K562 (cell line): Measurements from ENCODE around the gene HSD17B1. TPM values are rescaled to one million over a fixed set of nuclear protein-coding genes. Genes with fewer than 3 reads are reported as not detected.

Experiments
- ATAC-seq: fragments of 200-7000 bp; cut with Tn5 transposase; 3 replicates; pipeline ENCODE4 v1.9.1; 2020; ENCODE audit warnings: moderate library complexity
- BruUV-seq: library from RNA; stranded (reverse); fragments of 400-500 nt; replicated peaks from 2 replicates; lab custom pipeline; 2021; lab: Mats Ljungman, UMichigan
- CTCF ChIA-PET: fragments of 300-600 bp; formaldehyde crosslinking; extraction: SDS; loops from one replicate; lab custom pipeline; 2021; ENCODE audit warnings: low intra/inter-chr PET ratio; lab: Yijun Ruan, JAX
- POLR2A ChIA-PET: fragments of 300-600, 350-650 bp; sonication (Branson Sonifier 250); formaldehyde crosslinking; extraction: SDS; loops from one replicate; lab custom pipeline; 2021; ENCODE audit warnings: antibody characterized with exemption, inconsistent platforms; lab: Yijun Ruan, JAX
- DNase-seq, 4 experiments: peaks; one replicate each; pipeline versions ENCODE4 v3.0.0 to v3.0.0-alpha.2; 2011 to 2018; ENCODE audit warnings: low spot score in 3 of 4, mixed read lengths in 3 of 4; ENCODE audit errors: extremely low read depth in 1 of 4
- FAIRE-seq: peaks from 2 replicates; lab custom pipeline; 2011; peaks lifted over from hg19 to GRCh38; lab: Jason Lieb, UNC
- H2AFZ ChIP-seq: 2 replicates; pipeline ENCODE4 v1.6.0; 2011; ENCODE audit warnings: low read depth, low read length, control low read depth, inconsistent platforms
- H3K27ac ChIP-seq: fragments of 200-600 bp; 3 replicates; pipeline ENCODE4 v1.8.0; 2011; ENCODE audit warnings: low read depth, mild to moderate bottlenecking, control low read depth, inconsistent platforms, low read length, moderate library complexity, mixed read lengths; ENCODE audit errors: extremely low read depth
- H3K27me3 ChIP-seq, 2 experiments: fragments of 300-600 bp in 1 of 2; 2 replicates in 1 of 2; 3 replicates in 1 of 2; pipeline versions ENCODE4 v1.6.0 to v1.8.0; 2011; ENCODE audit warnings: inconsistent platforms in 2 of 2, low read length in 2 of 2, mild to moderate bottlenecking in 1 of 2, mixed read lengths in 1 of 2, moderate library complexity in 1 of 2; ENCODE audit not compliant: control insufficient read depth in 2 of 2, insufficient read depth in 2 of 2
- H3K36me3 ChIP-seq: fragments of 300-600 bp; 3 replicates; pipeline ENCODE4 v1.8.0; 2011; ENCODE audit warnings: mild to moderate bottlenecking, low read length, inconsistent platforms; ENCODE audit not compliant: control insufficient read depth, insufficient read depth
- H3K4me1 ChIP-seq, 2 experiments: fragments of 200-600 bp in 1 of 2; replicated peaks in 1 of 2; 2 replicates in 1 of 2; 3 replicates in 1 of 2; pipeline versions ENCODE4 v1.5.1 to v1.8.0; 2011; ENCODE audit warnings: inconsistent platforms in 2 of 2, low read length in 2 of 2, mild to moderate bottlenecking in 1 of 2, mixed read lengths in 1 of 2, moderate library complexity in 1 of 2; ENCODE audit not compliant: control insufficient read depth in 2 of 2, insufficient read depth in 2 of 2
- H3K4me2 ChIP-seq: 2 replicates; pipeline ENCODE4 v1.6.1; 2011; ENCODE audit warnings: low read length, control low read depth, inconsistent platforms, mixed read lengths; ENCODE audit not compliant: insufficient read depth
- H3K4me3 ChIP-seq: fragments of 200-600 bp; sonication (generic), shearing (Covaris generic); 2 replicates; pipeline ENCODE4 v1.5.1; 2016; ENCODE audit warnings: control low read depth, inconsistent platforms
- H3K79me2 ChIP-seq: fragments of 200-600 bp; 3 replicates; pipeline ENCODE4 v1.8.0; 2011; ENCODE audit warnings: low read length, inconsistent platforms; ENCODE audit not compliant: control insufficient read depth, insufficient read depth
- H3K9ac ChIP-seq, 2 experiments: 2 replicates each; pipeline versions ENCODE4 v1.6.0 to v1.6.1; 2011; ENCODE audit warnings: low read depth in 2 of 2, low read length in 2 of 2, control low read depth in 1 of 2, inconsistent platforms in 1 of 2, mild to moderate bottlenecking in 1 of 2, mixed read lengths in 1 of 2; ENCODE audit not compliant: insufficient read depth in 1 of 2
- H3K9me1 ChIP-seq: one replicate; pipeline ENCODE4 v1.6.0; 2011; ENCODE audit warnings: inconsistent platforms, mild to moderate bottlenecking, low read length, moderate library complexity; ENCODE audit not compliant: control insufficient read depth, insufficient read depth
- H3K9me3 ChIP-seq: replicated peaks from 2 replicates; pipeline ENCODE4 v1.5.1; 2011; ENCODE audit warnings: low read depth, low read length, inconsistent platforms; ENCODE audit not compliant: control insufficient read depth, insufficient read depth
- H4K20me1 ChIP-seq: replicated peaks from 2 replicates; pipeline ENCODE4 v1.6.1; 2011; ENCODE audit warnings: low read length, inconsistent platforms, mixed read lengths; ENCODE audit not compliant: control insufficient read depth, insufficient read depth
- MYNN ChIP-seq, 2 experiments: sonication (generic); formaldehyde crosslinking in 1 of 2; IDR thresholded peaks; 2 replicates each; pipeline versions ENCODE4 v1.5.0 to v1.6.1; 2016 to 2020; ENCODE audit warnings: antibody characterized with exemption in 1 of 2, missing genetic modification reagents in 1 of 2
- POLR2AphosphoS5 ChIP-seq: IDR thresholded peaks from 2 replicates; pipeline ENCODE4 v1.6.1; 2011; ENCODE audit warnings: mild to moderate bottlenecking, low read depth, low read length, moderate library complexity; ENCODE audit not compliant: control insufficient read depth, insufficient read depth
- RAD21 ChIP-seq, 2 experiments: fragments of 250-450 bp in 1 of 2; fragments of 450-650 bp in 1 of 2; sonication (Bioruptor Pico) in 1 of 2; formaldehyde crosslinking in 1 of 2; IDR thresholded peaks in 1 of 2; conservative IDR thresholded peaks in 1 of 2; 2 replicates each; pipeline versions ENCODE4 v1.4.0 to v1.8.0; 2020 to 2022; ENCODE audit warnings: mild to moderate bottlenecking in 2 of 2, moderate library complexity in 1 of 2
- SMARCA5 ChIP-seq: fragments of 450-650 bp; IDR thresholded peaks from 2 replicates; pipeline ENCODE4 v1.6.1; 2016
- TEAD4 ChIP-seq, 2 experiments: sonication (generic) in 1 of 2; formaldehyde crosslinking in 1 of 2; IDR thresholded peaks; 2 replicates each; pipeline versions ENCODE4 v1.6.1 to v1.8.0; 2012 to 2022; ENCODE audit warnings: borderline replicate concordance in 1 of 2, inconsistent platforms in 1 of 2, low read length in 1 of 2, mild to moderate bottlenecking in 1 of 2, missing genetic modification reagents in 1 of 2
- XRCC4 ChIP-seq: IDR thresholded peaks from one replicate; pipeline ENCODE4 v1.6.1; 2011; ENCODE audit not compliant: insufficient read depth, insufficient read length; ENCODE audit errors: extremely low read depth
- XRCC5 ChIP-seq: fragments of 200-400 bp; formaldehyde crosslinking; IDR thresholded peaks from 2 replicates; pipeline ENCODE4 v1.6.1; 2017; ENCODE audit warnings: low read depth, mild to moderate bottlenecking, low read length
- YBX1 ChIP-seq: fragments of 450-650 bp; IDR thresholded peaks from 2 replicates; pipeline ENCODE4 v1.7.1; 2016; ENCODE audit warnings: mild to moderate bottlenecking
- ZBTB7A ChIP-seq: IDR thresholded peaks from 2 replicates; pipeline ENCODE4 v1.6.1; 2011; ENCODE audit warnings: low read depth, mild to moderate bottlenecking, low read length, moderate library complexity, borderline replicate concordance; ENCODE audit not compliant: control insufficient read depth
- ZNF764 ChIP-seq: fragments of 250-450 bp; sonication (Bioruptor Pico); IDR thresholded peaks from 2 replicates; pipeline ENCODE4 v1.4.0; 2020; ENCODE audit warnings: low read depth, mild to moderate bottlenecking, moderate library complexity
- WGBS: fragments of 100-300 bp; shearing (Covaris generic); methylation state at CpG from one replicate; pipeline ENCODE4 v1.1.6; 2016; ENCODE audit warnings: low coverage, mixed read lengths; ENCODE audit not compliant: insufficient coverage; ENCODE audit errors: missing lambda C conversion rate; 5-methylcytosine and 5-hydroxymethylcytosine counted together
- in situ Hi-C: fragments of 300-500 bp; cut with MboI; formaldehyde crosslinking; loops from 4 replicates; pipeline ENCODE4 v1.15.0; 2018; ENCODE audit warnings: inconsistent platforms, mixed read lengths
- intact Hi-C: fragments of 100-400 bp; cut with micrococcal nuclease; formaldehyde crosslinking; loops from 2 replicates; pipeline ENCODE4 v1.14.2; 2022
- polyA plus RNA-seq, 8 experiments: library from polyadenylated mRNA; depleted of rRNA in 4 of 8; stranded (reverse) in 5 of 8; unstranded in 3 of 8; fragments of >200 nt; fragmentation: Nextera tagmentation in 2 of 8; fragmentation: Illumina TruSeq in 1 of 8; extraction: Ambion mirVana in 2 of 8; extraction: Trizol in 1 of 8; gene quantifications; 2 replicates each; pipeline versions ENCODE4 v1.2.1 to v1.2.3, GENCODE V29; 2011 to 2014; ENCODE audit warnings: inconsistent platforms in 1 of 8, missing spikeins in 1 of 8
- total RNA-seq, 7 experiments: library from RNA; depleted of rRNA in 6 of 7; stranded (reverse); fragments of >200 nt in 6 of 7; fragmentation: Illumina TruSeq in 2 of 7; extraction: Trizol in 2 of 7; gene quantifications; 2 replicates each; pipeline versions ENCODE4 v1.2.1 to v1.2.3, GENCODE V29; 2011 to 2021; ENCODE audit warnings: low replicate concordance in 1 of 7
- TF ChIP-seq, protein P1 (sequence below): fragments of 250-450 bp; sonication (Bioruptor Pico); IDR thresholded peaks from 2 replicates; pipeline ENCODE4 v1.4.0; 2020
- TF ChIP-seq, protein P2 (sequence below), 3 experiments: IDR thresholded peaks in 2 of 3; conservative IDR thresholded peaks in 1 of 3; 2 replicates each; pipeline ENCODE4 v1.5.1; 2011 to 2012; ENCODE audit warnings: low read length in 3 of 3, mild to moderate bottlenecking in 3 of 3, control low read depth in 2 of 3, improper control_type of control experiment in 1 of 3, inconsistent platforms in 1 of 3, low read depth in 1 of 3, mixed read lengths in 1 of 3, moderate library complexity in 1 of 3; ENCODE audit not compliant: insufficient read depth in 2 of 3
- TF ChIP-seq, protein P3 (sequence below), 2 experiments: fragments of 450-650 bp in 1 of 2; IDR thresholded peaks; 2 replicates each; pipeline ENCODE4 v1.6.1; 2011 to 2017; ENCODE audit warnings: low read depth in 2 of 2, antibody characterized with exemption in 1 of 2, borderline replicate concordance in 1 of 2, low read length in 1 of 2, mild to moderate bottlenecking in 1 of 2, mixed read lengths in 1 of 2; ENCODE audit not compliant: control insufficient read depth in 1 of 2

HSD17B1 gene
- total and polyA plus RNA-seq, 9 of the 15 experiments (the other 6 are each of a cell fraction or from before 2014, with no cell fraction given): 0.55 to 21.1 (median 3.6) TPM

DNA sequence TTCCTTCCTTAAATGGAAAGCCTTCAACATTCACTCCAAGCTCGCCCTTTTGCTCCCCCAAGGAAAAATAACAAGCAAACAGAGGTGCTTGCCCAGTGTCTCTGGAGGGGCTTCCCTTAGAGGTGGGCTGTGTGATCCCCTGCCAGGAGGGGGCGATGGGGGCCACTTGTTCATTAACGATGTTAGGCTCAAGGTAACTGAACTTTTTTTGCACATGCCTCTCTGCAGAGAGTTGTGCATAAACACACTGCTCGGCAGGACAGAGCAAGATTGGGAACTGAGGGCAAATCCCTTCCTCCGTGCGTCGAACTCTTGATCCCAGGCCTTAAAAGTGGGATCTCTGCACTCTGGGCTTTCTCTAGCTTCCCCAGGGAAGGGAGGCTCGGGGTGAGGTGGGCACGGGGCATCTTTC, 32.2 kb upstream of the HSD17B1 start:
- Histone ChIP-seq H3K9me3 (no peaks in the 10 kb centered on the region), H3K79me2 (peaks cover 11% of the 10 kb centered on the region; the same call in 1 of the 3 replicates), H3K4me2 (no peak overlapping the region), H3K27ac (peak overlapping the region; percentile 86; the same call in 2 of the 3 replicates), H3K4me3 (no peak overlapping the region), H3K27me3 (no peaks in the 10 kb centered on the region), H3K9me1 (peaks cover 7% of the 10 kb centered on the region)
- peak in 3 of 4 experiments; percentile 48 to 57 (median 50) for DNase-seq
- BruUV-seq: no TSS peak
- WGBS: 76% methylated on average over 9 of the region's 9 CpGs
- ATAC-seq: peak; percentile 15; the same call in 2 of the 3 replicates
- intact Hi-C loops: no loop called here
- TF ChIP-seq, protein P1, sequence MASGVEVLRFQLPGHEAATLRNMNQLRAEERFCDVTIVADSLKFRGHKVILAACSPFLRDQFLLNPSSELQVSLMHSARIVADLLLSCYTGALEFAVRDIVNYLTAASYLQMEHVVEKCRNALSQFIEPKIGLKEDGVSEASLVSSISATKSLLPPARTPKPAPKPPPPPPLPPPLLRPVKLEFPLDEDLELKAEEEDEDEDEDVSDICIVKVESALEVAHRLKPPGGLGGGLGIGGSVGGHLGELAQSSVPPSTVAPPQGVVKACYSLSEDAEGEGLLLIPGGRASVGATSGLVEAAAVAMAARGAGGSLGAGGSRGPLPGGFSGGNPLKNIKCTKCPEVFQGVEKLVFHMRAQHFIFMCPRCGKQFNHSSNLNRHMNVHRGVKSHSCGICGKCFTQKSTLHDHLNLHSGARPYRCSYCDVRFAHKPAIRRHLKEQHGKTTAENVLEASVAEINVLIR (CRISPR knock-in tag): no peak
- peak in 1 of 2 experiments; percentile 9; a peak in 1 of 4 replicates for TF ChIP-seq RAD21 (CRISPR knock-in tag; conservative IDR thresholded peaks at IDR 0.05 in 1 of 2, IDR thresholded peaks at IDR 0.05 in 1 of 2)
- TF ChIP-seq ZNF764: 0 out of 2 replicates have a peak, but pooled peaks have one; percentile 22
- TF ChIP-seq XRCC5: peak; percentile 63
- TF ChIP-seq ZBTB7A: peak; percentile 89
- no peak for TF ChIP-seq YBX1
- peak; percentile 28; the same call in 1 of the 2 replicates for TF ChIP-seq POLR2AphosphoS5
- TF ChIP-seq SMARCA5: no peak
- 0 out of 2 replicates have a peak, but pooled peaks have one; percentile 9 for TF ChIP-seq MYNN (IDR thresholded peaks at IDR 0.05)
- no peak for TF ChIP-seq MYNN (CRISPR knock-in tag; IDR thresholded peaks at IDR 0.05)
- no peak for TF ChIP-seq XRCC4
- no peak for TF ChIP-seq TEAD4 (IDR thresholded peaks at IDR 0.05; ENCODE audit: low read length)
- no peak for TF ChIP-seq TEAD4 (CRISPR knock-in tag; IDR thresholded peaks at IDR 0.05; ENCODE audit: borderline replicate concordance)
- TF ChIP-seq, protein P2, sequence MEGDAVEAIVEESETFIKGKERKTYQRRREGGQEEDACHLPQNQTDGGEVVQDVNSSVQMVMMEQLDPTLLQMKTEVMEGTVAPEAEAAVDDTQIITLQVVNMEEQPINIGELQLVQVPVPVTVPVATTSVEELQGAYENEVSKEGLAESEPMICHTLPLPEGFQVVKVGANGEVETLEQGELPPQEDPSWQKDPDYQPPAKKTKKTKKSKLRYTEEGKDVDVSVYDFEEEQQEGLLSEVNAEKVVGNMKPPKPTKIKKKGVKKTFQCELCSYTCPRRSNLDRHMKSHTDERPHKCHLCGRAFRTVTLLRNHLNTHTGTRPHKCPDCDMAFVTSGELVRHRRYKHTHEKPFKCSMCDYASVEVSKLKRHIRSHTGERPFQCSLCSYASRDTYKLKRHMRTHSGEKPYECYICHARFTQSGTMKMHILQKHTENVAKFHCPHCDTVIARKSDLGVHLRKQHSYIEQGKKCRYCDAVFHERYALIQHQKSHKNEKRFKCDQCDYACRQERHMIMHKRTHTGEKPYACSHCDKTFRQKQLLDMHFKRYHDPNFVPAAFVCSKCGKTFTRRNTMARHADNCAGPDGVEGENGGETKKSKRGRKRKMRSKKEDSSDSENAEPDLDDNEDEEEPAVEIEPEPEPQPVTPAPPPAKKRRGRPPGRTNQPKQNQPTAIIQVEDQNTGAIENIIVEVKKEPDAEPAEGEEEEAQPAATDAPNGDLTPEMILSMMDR (IDR thresholded peaks at IDR 0.05 in 2 of 3, conservative IDR thresholded peaks at IDR 0.05 in 1 of 3; ENCODE audit: insufficient read depth in 2 of 3, low read depth in 1 of 3, low read length in 3 of 3): peak; percentile 54 to 77 (median 54)
- TF ChIP-seq, protein P3, sequence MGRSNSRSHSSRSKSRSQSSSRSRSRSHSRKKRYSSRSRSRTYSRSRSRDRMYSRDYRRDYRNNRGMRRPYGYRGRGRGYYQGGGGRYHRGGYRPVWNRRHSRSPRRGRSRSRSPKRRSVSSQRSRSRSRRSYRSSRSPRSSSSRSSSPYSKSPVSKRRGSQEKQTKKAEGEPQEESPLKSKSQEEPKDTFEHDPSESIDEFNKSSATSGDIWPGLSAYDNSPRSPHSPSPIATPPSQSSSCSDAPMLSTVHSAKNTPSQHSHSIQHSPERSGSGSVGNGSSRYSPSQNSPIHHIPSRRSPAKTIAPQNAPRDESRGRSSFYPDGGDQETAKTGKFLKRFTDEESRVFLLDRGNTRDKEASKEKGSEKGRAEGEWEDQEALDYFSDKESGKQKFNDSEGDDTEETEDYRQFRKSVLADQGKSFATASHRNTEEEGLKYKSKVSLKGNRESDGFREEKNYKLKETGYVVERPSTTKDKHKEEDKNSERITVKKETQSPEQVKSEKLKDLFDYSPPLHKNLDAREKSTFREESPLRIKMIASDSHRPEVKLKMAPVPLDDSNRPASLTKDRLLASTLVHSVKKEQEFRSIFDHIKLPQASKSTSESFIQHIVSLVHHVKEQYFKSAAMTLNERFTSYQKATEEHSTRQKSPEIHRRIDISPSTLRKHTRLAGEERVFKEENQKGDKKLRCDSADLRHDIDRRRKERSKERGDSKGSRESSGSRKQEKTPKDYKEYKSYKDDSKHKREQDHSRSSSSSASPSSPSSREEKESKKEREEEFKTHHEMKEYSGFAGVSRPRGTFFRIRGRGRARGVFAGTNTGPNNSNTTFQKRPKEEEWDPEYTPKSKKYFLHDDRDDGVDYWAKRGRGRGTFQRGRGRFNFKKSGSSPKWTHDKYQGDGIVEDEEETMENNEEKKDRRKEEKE (IDR thresholded peaks at IDR 0.05; ENCODE audit: borderline replicate concordance in 1 of 2, control insufficient read depth in 1 of 2, low read depth in 2 of 2, low read length in 1 of 2): no peak
- TF ChIP-seq, all 486 proteins: peak for 7
- peaks cover 72% of the 10 kb centered on the region for H3K36me3 ChIP-seq
- H3K9ac ChIP-seq: peak overlapping the region in 1 of 2 experiments; percentile 62; a peak in 1 of 4 replicates
- no peak overlapping the region for H2AFZ ChIP-seq
- ChIA-PET CTCF (interaction anchor here (1.3 kb wide), 1 partner anchor 198 kb away, joined by 3 read pairs; no protein-coding TSS in a partner anchor), POLR2A (interaction anchor here (0.6 to 3.9 kb wide), 14 partner anchors 9 to 208 kb away, joined by 3 to 15 read pairs (median 4); partner anchors contain the start of genes CAVIN1 and NAGLU)
- no peak for FAIRE-seq
- H4K20me1 ChIP-seq: no peaks in the 10 kb centered on the region
- H3K4me1 ChIP-seq: peaks cover 51 to 68% of the 10 kb centered on the region in 2 experiments
- in situ Hi-C loops: no loop called here
